ENCODE measurements around the gene PKLR.
"Not testable (repeated sequence)": the region's sequence is repeated elsewhere in the genome, so short reads cannot be mapped to it uniquely, and the experiment has no call there.

DNA sequence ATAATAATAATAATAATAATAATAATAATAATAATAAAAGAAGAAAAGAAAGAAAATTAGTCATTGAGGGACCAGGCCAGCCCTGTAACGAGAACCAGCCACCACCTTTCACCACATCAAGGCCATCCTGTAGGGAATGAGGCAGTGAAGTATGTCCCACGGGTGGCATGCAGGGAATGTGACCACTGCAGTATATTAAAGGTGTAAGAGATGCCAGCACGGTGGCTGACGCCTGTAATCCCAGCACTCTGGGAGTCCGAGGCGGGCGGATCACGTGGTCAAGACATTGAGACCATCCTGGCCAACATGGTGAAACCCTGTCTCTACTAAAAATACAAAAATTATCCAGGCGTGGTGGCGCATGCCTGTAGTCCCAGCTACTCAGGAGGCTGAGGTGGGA, 10.2 kb downstream of the PKLR start:
- TF ChIP-seq CTCF, EZH2phosphoT487 (IDR thresholded peaks at IDR 0.05): not testable (repeated sequence)

All from neural progenitor cell (in vitro differentiated cells).